G401 (cell line): ENCODE results near the gene ZFP36L2. TPM values are rescaled to one million over a fixed set of nuclear protein-coding genes. Genes with fewer than 3 reads are reported as not detected.
A peak's percentile ranks its signal among the peaks of the same experiment; 100 is the strongest.

Source experiments
- DNase-seq: peaks from one replicate; pipeline ENCODE4 v3.0.0-alpha.2; 2015; ENCODE audit warnings: low spot score
- in situ Hi-C: cut with HindIII; loops from 2 replicates; pipeline ENCODE4 v1.10.0; 2016; ENCODE audit warnings: low sequenced_read_pairs, mixed read lengths
- total RNA-seq: library from RNA; depleted of rRNA; stranded (reverse); fragments of >200 nt; shearing (Covaris generic); gene quantifications from 2 replicates; pipeline ENCODE4 v1.2.3, GENCODE V29; 2014

Gene ZFP36L2
- total RNA-seq, 1 experiment from 2014 or later: 32.4 TPM

- in situ Hi-C loops: loop anchor here (10.0 kb wide), 1 partner anchor 391 kb away; no protein-coding TSS in a partner anchor
- no peak for DNase-seq
Observed at GRCh38 chr2:43225788-43226557, 433 bp downstream of the ZFP36L2 start.

GRCh38 chr2:43225093-43225787 lies 1.2 kb downstream of the ZFP36L2 start:
- in situ Hi-C loops: loop anchor here (10.0 kb wide), 1 partner anchor 390 kb away; no protein-coding TSS in a partner anchor
- DNase-seq: no peak

GRCh38 chr2:43224571-43225092 lies 1.8 kb downstream of the ZFP36L2 start:
- in situ Hi-C loops: loop anchor here (10.0 kb wide), 1 partner anchor 390 kb away; no protein-coding TSS in a partner anchor
- DNase-seq: no peak

- no peak for DNase-seq
- in situ Hi-C loops: loop anchor here (10.0 kb wide), 1 partner anchor 389 kb away; no protein-coding TSS in a partner anchor
Observed at GRCh38 chr2:43224131-43224570, 2.3 kb downstream of the ZFP36L2 start.

- DNase-seq: no peak
- in situ Hi-C loops: loop anchor here (10.0 kb wide), 1 partner anchor 389 kb away; no protein-coding TSS in a partner anchor
Observed at GRCh38 chr2:43223521-43224001, 2.8 kb downstream of the ZFP36L2 start.

- DNase-seq: no peak
- in situ Hi-C loops: loop anchor here (10.0 kb wide), 1 partner anchor 388 kb away; no protein-coding TSS in a partner anchor
Observed at GRCh38 chr2:43222475-43223309, 3.7 kb downstream of the ZFP36L2 start.

- DNase-seq: peak; percentile 69
- in situ Hi-C loops: loop anchor here (10.0 kb wide), 1 partner anchor 387 kb away; no protein-coding TSS in a partner anchor
Observed at GRCh38 chr2:43221763-43222474, 4.5 kb downstream of the ZFP36L2 start.

GRCh38 chr2:43221124-43221762 lies 5.2 kb downstream of the ZFP36L2 start:
- in situ Hi-C loops: loop anchor here (10.0 kb wide), 1 partner anchor 386 kb away; no protein-coding TSS in a partner anchor
- DNase-seq: peak; percentile 54

GRCh38 chr2:43220760-43221123 lies 5.7 kb downstream of the ZFP36L2 start:
- DNase-seq: no peak
- in situ Hi-C loops: loop anchor here (10.0 kb wide), 1 partner anchor 386 kb away; no protein-coding TSS in a partner anchor

- peak; percentile 37 for DNase-seq
- in situ Hi-C loops: loop anchor here (10.0 kb wide), 1 partner anchor 385 kb away; no protein-coding TSS in a partner anchor
Observed at GRCh38 chr2:43220229-43220751, 6.1 kb downstream of the ZFP36L2 start.

- in situ Hi-C loops: loop anchor here (10.0 kb wide), 1 partner anchor 385 kb away; no protein-coding TSS in a partner anchor
Observed at GRCh38 chr2:43219383-43220228, 6.8 kb downstream of the ZFP36L2 start.

GRCh38 chr2:43218702-43219382 lies 7.6 kb downstream of the ZFP36L2 start:
- no peak for DNase-seq
- in situ Hi-C loops: no loop called here

More at GRCh38 chr2:43219383-43220228, 6.8 kb downstream of the ZFP36L2 start:
- DNase-seq: peak; percentile 57

GRCh38 chr2:43218155-43218701 lies 8.2 kb downstream of the ZFP36L2 start:
- no peak for DNase-seq

GRCh38 chr2:43217228-43218154 lies 8.9 kb downstream of the ZFP36L2 start:
- in situ Hi-C loops: no loop called here
- DNase-seq: no peak

More at GRCh38 chr2:43218155-43218701, 8.2 kb downstream of the ZFP36L2 start:
- in situ Hi-C loops: no loop called here
